ENCODE measurements around the gene ECT2L. TPM values are rescaled to one million over a fixed set of nuclear protein-coding genes. Genes with fewer than 3 reads are reported as not detected.

ECT2L gene
- polyA plus RNA-seq, 1 experiment, result 0.01 TPM

DNA sequence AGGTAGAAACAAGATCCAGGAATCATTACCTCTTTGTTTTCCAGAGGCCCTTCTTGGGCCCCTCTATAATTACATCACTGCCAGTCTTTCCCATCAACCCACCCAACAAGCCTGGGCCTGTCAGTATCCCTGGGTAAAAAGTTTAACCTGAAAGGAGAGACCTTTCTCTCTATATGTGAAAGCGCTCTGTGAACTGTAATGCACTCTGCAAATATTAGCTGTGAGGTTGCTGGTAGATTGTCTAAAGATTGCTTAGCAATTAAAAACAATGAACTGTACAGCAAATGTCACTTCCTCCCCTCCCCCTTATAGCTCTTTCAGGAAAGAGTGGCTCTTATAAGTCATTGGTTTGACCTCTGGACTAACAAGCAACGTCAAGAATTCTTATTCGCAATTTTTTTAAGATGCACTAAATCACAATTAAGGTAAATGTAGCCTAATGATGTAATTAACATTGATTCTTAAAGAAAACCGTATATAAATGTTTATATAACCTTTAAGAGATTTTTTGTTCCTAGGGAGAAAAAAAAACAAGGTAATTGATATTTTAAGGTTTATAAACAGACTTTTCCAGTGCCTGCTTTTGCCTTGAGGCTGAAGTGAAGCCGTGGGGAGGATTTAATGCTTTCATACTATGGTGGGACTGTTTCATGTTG, 18.4 kb downstream of the ECT2L start:
- POLR2A ChIA-PET, result no interaction called here
- CTCF ChIA-PET, result interaction anchor here (0.6 to 5.9 kb wide), 5 partner anchors 9 to 550 kb away, joined by 3 to 86 read pairs (median 3); partner anchors contain the start of gene REPS1

DNA sequence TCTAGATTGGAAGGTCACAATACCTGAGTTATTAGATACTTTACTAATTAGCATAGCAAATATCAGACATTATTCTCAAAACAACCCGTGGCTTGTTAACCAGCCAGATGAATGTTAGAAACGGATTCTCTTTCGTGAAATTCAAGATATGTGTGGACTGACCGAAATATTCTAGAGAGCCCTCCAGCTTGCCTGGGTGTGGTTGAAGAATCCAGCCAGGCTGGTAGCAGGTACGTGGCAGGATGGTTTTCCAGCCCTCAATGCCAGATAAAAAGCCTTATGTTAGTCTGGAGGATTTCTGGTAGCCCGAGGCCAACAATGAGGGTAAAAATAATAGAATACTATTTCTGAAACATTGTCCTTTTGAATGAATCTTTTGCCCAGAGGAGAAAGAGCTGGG, 19.3 kb downstream of the ECT2L start:
- Histone ChIP-seq H3K4me3 (ENCODE audit: low read depth, low read length) (no peak overlapping the region), H3K9me3 (ENCODE audit: control insufficient read depth, insufficient read depth, low read length) (no peaks in the 10 kb centered on the region), H3K27ac (ENCODE audit: low read depth, low read length) (no peak overlapping the region), H3K27me3 (ENCODE audit: control insufficient read depth, insufficient read depth, low read length) (no peaks in the 10 kb centered on the region)
- POLR2A ChIA-PET, result no interaction called here
- DNase-seq (ENCODE audit: low read depth, low spot score), result no peak
- CTCF ChIA-PET, result interaction anchor here (0.5 to 5.9 kb wide), 16 partner anchors 9 to 936 kb away, joined by 3 to 86 read pairs (median 4); partner anchors contain the start of gene REPS1
- TF ChIP-seq, protein P1, sequence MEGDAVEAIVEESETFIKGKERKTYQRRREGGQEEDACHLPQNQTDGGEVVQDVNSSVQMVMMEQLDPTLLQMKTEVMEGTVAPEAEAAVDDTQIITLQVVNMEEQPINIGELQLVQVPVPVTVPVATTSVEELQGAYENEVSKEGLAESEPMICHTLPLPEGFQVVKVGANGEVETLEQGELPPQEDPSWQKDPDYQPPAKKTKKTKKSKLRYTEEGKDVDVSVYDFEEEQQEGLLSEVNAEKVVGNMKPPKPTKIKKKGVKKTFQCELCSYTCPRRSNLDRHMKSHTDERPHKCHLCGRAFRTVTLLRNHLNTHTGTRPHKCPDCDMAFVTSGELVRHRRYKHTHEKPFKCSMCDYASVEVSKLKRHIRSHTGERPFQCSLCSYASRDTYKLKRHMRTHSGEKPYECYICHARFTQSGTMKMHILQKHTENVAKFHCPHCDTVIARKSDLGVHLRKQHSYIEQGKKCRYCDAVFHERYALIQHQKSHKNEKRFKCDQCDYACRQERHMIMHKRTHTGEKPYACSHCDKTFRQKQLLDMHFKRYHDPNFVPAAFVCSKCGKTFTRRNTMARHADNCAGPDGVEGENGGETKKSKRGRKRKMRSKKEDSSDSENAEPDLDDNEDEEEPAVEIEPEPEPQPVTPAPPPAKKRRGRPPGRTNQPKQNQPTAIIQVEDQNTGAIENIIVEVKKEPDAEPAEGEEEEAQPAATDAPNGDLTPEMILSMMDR (IDR thresholded peaks at IDR 0.05; ENCODE audit: low read depth, low read length), result no peak

More for the DNA sequence above, 18.4 kb downstream of the ECT2L start:
- H3K27me3 ChIP-seq (ENCODE audit: control insufficient read depth, insufficient read depth, low read length), result no peaks in the 10 kb centered on the region
- no peak for DNase-seq (ENCODE audit: low read depth, low spot score)
- no peaks in the 10 kb centered on the region for H3K9me3 ChIP-seq (ENCODE audit: control insufficient read depth, insufficient read depth, low read length)
- H3K4me3 ChIP-seq (ENCODE audit: low read depth, low read length), result no peak overlapping the region
- H3K27ac ChIP-seq (ENCODE audit: low read depth, low read length), result no peak overlapping the region
- TF ChIP-seq, protein P1 (IDR thresholded peaks at IDR 0.05; ENCODE audit: low read depth, low read length), result no peak

DNA sequence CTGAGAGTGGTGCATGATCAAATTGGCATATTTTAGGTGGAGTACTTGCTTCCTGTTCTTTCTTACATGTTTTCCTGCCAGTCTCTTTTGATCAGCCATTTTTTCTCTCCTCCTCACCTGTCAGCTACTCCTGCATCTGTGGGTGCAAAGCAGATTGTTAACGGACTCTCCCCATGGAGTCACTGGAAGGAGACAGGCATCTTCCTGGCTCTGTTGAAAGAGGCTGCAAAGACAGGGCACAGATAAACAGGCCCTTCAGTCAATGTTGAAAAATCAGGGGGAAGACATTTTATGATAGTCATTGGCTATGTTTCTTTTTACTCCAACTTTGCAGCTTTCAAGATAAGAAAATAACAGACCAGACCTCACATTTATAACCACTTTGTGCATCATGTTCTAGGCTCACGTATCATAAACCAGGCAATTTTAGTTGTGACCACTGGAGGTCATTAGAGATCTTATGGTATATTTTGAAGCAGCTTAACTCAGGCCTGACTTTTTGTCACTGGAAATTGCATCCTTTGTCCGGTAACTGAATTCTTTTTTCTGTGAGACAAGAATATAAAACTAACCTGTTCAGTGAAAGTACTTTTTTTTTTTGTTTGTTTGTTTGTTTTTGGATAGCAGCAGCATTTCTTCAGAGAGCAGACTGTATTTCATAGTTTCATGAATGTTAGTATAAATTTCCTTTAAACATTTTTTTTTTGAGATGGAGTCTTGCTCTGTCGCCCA, 20.1 kb downstream of the ECT2L start:
- Histone ChIP-seq H3K9me3 (ENCODE audit: control insufficient read depth, insufficient read depth, low read length) (no peaks in the 10 kb centered on the region), H3K27me3 (ENCODE audit: control insufficient read depth, insufficient read depth, low read length) (no peaks in the 10 kb centered on the region), H3K27ac (ENCODE audit: low read depth, low read length) (no peak overlapping the region), H3K4me3 (ENCODE audit: low read depth, low read length) (no peak overlapping the region)
- DNase-seq (ENCODE audit: low read depth, low spot score), result peak; percentile 33
- TF ChIP-seq, protein P1 (IDR thresholded peaks at IDR 0.05; ENCODE audit: low read depth, low read length), result peak; percentile 77
- POLR2A ChIA-PET, result no interaction called here
- CTCF ChIA-PET, result interaction anchor here (0.6 to 5.9 kb wide), 20 partner anchors 10 to 551 kb away, joined by 3 to 86 read pairs (median 3); partner anchors contain the start of gene REPS1

DNA sequence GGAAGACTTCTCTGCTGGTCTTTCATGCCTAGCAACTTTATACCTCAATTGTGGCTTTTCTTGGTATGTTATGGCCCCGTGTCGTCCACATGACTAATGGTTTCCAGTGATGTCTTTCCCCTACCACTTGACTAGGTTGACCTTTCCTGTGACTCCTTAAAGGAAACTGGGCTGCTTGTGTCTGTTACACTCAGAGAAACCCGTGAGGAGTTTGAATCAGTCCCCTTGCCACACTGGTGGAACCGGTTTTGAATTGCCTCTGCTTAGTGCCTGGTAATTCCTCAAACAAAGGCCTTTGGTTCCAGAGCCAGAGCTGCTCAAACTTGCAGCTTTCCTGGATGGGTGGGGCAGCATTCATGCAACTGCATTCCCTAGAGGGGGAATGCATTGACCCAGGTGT, 21.9 kb downstream of the ECT2L start:
- peak; percentile 4 for DNase-seq (ENCODE audit: low read depth, low spot score)
- Histone ChIP-seq H3K9me3 (ENCODE audit: control insufficient read depth, insufficient read depth, low read length) (no peaks in the 10 kb centered on the region), H3K27ac (ENCODE audit: low read depth, low read length) (no peak overlapping the region), H3K4me3 (ENCODE audit: low read depth, low read length) (no peak overlapping the region), H3K27me3 (ENCODE audit: control insufficient read depth, insufficient read depth, low read length) (no peaks in the 10 kb centered on the region)
- CTCF ChIA-PET, result interaction anchor here (0.7 to 5.9 kb wide), 2 partner anchors 156 to 170 kb away, joined by 3 to 86 read pairs; partner anchors contain the start of gene REPS1
- POLR2A ChIA-PET, result no interaction called here
- TF ChIP-seq, protein P1 (IDR thresholded peaks at IDR 0.05; ENCODE audit: low read depth, low read length), result no peak
